HepG2 (cell line): ENCODE data around the gene STUM. TPM values are rescaled to one million over a fixed set of nuclear protein-coding genes. Genes with fewer than 3 reads are reported as not detected.

ENCODE experiments used
- BATF2 ChIP-seq: sonication (generic); formaldehyde crosslinking; IDR thresholded peaks from 2 replicates; pipeline ENCODE4 v1.8.0; 2022; ENCODE audit warnings: mild to moderate bottlenecking, missing genetic modification reagents, moderate library complexity
- HDAC2 ChIP-seq: sonication (generic); formaldehyde crosslinking; IDR thresholded peaks from 2 replicates; pipeline ENCODE4 v1.4.0; 2020; ENCODE audit warnings: missing genetic modification reagents
- HOXA5 ChIP-seq: sonication (generic); formaldehyde crosslinking; IDR thresholded peaks from 2 replicates; pipeline ENCODE4 v1.4.0; 2020; ENCODE audit warnings: missing genetic modification reagents
- MED1 ChIP-seq: sonication (generic); formaldehyde crosslinking; IDR thresholded peaks from 2 replicates; pipeline ENCODE4 v1.4.0; 2020; ENCODE audit warnings: missing genetic modification reagents
- MXI1 ChIP-seq: IDR thresholded peaks from 3 replicates; pipeline ENCODE4 v1.6.1; 2012; ENCODE audit warnings: low read depth, low read length, inconsistent platforms, borderline replicate concordance
- PPARG ChIP-seq: conservative IDR thresholded peaks from 2 replicates; pipeline ENCODE4 v1.6.1; 2016; ENCODE audit warnings: missing biosample characterization, missing genetic modification reagents
- SKIL ChIP-seq: sonication (generic); formaldehyde crosslinking; IDR thresholded peaks from 2 replicates; pipeline ENCODE4 v1.8.0; 2022; ENCODE audit warnings: missing genetic modification reagents, mild to moderate bottlenecking, moderate library complexity, borderline replicate concordance
- ZFP36L2 ChIP-seq: sonication (generic); formaldehyde crosslinking; IDR thresholded peaks from 2 replicates; pipeline ENCODE4 v1.4.0; 2020; ENCODE audit warnings: missing genetic modification reagents
- ZNF234 ChIP-seq: sonication (generic); formaldehyde crosslinking; conservative IDR thresholded peaks from 2 replicates; pipeline ENCODE4 v1.5.1; 2020; ENCODE audit warnings: mild to moderate bottlenecking, missing genetic modification reagents
- polyA plus RNA-seq, 8 experiments: library from polyadenylated mRNA; depleted of rRNA in 3 of 8; stranded (reverse) in 7 of 8; unstranded in 1 of 8; fragments of >200 nt; fragmentation: Illumina TruSeq in 4 of 8; extraction: Trizol in 4 of 8; gene quantifications; 2 replicates each; pipeline versions ENCODE4 v1.2.1 to v1.2.3, GENCODE V29; 2011 to 2016; ENCODE audit warnings: low read depth in 4 of 8, missing spikeins in 1 of 8, mixed read lengths in 1 of 8; ENCODE audit not compliant: insufficient read depth in 1 of 8
- total RNA-seq, 5 experiments: library from RNA; depleted of rRNA; stranded (reverse); fragments of >200 nt; fragmentation: Illumina TruSeq; extraction: Trizol; gene quantifications; 2 replicates each; pipeline ENCODE4 v1.2.3, GENCODE V29; 2016; ENCODE audit warnings: low read depth in 1 of 5
- TF ChIP-seq, protein P1 (sequence below): sonication (generic); formaldehyde crosslinking; IDR thresholded peaks from 2 replicates; pipeline ENCODE4 v1.4.0; 2020; ENCODE audit warnings: missing genetic modification reagents, borderline replicate concordance
- TF ChIP-seq, protein P2 (sequence below): sonication (generic); formaldehyde crosslinking; IDR thresholded peaks from 2 replicates; pipeline ENCODE4 v1.5.1; 2020; ENCODE audit warnings: mild to moderate bottlenecking, missing genetic modification reagents, moderate library complexity

Gene STUM
- total and polyA plus RNA-seq, 2 of the 13 experiments (the other 11 are each of a cell fraction or from before 2014, with no cell fraction given), result not detected

DNA sequence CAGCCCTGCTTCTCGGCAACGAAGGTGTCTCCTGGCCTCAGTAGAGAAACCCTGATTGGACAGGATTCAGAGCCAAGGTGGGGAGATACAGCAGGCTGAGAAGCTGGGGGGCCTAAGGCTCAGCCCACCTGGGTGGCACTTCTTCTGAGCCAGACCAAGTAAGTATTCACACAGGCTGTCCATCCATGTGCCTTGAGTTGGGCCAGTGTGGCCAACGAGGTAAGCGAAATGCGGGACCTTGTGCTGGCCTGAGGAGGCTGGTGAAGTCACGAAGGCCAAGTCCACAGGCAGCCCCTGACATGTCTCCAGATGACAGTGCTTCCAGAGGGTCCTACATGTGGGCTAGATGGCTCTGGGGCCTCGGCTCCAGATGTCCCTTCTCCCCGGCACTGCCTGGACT is 99.2 kb downstream of the STUM start (continued):
- TF ChIP-seq SKIL (CRISPR knock-in tag) (no peak), ZFP36L2 (CRISPR knock-in tag) (no peak), PPARG (no peak), HOXA5 (CRISPR knock-in tag) (no peak), MED1 (no peak), ZNF234 (no peak), BATF2 (CRISPR knock-in tag) (no peak), MXI1 (no peak), HDAC2 (no peak)
- TF ChIP-seq, protein P1, sequence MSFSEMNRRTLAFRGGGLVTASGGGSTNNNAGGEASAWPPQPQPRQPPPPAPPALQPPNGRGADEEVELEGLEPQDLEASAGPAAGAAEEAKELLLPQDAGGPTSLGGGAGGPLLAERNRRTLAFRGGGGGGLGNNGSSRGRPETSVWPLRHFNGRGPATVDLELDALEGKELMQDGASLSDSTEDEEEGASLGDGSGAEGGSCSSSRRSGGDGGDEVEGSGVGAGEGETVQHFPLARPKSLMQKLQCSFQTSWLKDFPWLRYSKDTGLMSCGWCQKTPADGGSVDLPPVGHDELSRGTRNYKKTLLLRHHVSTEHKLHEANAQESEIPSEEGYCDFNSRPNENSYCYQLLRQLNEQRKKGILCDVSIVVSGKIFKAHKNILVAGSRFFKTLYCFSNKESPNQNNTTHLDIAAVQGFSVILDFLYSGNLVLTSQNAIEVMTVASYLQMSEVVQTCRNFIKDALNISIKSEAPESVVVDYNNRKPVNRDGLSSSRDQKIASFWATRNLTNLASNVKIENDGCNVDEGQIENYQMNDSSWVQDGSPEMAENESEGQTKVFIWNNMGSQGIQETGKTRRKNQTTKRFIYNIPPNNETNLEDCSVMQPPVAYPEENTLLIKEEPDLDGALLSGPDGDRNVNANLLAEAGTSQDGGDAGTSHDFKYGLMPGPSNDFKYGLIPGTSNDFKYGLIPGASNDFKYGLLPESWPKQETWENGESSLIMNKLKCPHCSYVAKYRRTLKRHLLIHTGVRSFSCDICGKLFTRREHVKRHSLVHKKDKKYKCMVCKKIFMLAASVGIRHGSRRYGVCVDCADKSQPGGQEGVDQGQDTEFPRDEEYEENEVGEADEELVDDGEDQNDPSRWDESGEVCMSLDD (CRISPR knock-in tag), result no peak
- TF ChIP-seq, protein P2, sequence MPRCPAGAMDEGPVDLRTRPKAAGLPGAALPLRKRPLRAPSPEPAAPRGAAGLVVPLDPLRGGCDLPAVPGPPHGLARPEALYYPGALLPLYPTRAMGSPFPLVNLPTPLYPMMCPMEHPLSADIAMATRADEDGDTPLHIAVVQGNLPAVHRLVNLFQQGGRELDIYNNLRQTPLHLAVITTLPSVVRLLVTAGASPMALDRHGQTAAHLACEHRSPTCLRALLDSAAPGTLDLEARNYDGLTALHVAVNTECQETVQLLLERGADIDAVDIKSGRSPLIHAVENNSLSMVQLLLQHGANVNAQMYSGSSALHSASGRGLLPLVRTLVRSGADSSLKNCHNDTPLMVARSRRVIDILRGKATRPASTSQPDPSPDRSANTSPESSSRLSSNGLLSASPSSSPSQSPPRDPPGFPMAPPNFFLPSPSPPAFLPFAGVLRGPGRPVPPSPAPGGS (CRISPR knock-in tag), result no peak
